Left lung (tissue), 10 donors: ENCODE measurements around the gene WNT2. TPM values are rescaled to one million over a fixed set of nuclear protein-coding genes. Genes with fewer than 3 reads are reported as not detected.
"Not testable (repeated sequence)": the region's sequence is repeated elsewhere in the genome, so short reads cannot be mapped to it uniquely, and the experiment has no call there.

Experiments used
- ATAC-seq: fragments of 200-7000 bp; cut with Tn5 transposase; one replicate; pipeline ENCODE4 v1.9.1; 2020; ENCODE audit warnings: moderate library complexity
- DNase-seq, 4 donors: peaks; one replicate each; pipeline ENCODE4 v3.0.0-alpha.2; 2013 to 2020
- H3K27ac ChIP-seq, 2 donors: fragments of 200-600 bp; sonication (generic) in 1 of 2; one replicate each; pipeline versions ENCODE4 v1.5.0 to v1.8.0; 2020 to 2021
- H3K27me3 ChIP-seq, 2 donors: fragments of 200-600 bp; sonication (generic) in 1 of 2; one replicate each; pipeline versions ENCODE4 v1.5.0 to v1.8.0; 2020 to 2021
- H3K36me3 ChIP-seq, 2 donors: fragments of 200-600 bp; sonication (generic) in 1 of 2; one replicate each; pipeline versions ENCODE4 v1.5.0 to v1.8.0; 2020 to 2021
- H3K4me1 ChIP-seq, 2 donors: fragments of 200-600 bp; one replicate each; pipeline ENCODE4 v1.8.0; 2021
- H3K4me3 ChIP-seq, 2 donors: fragments of 200-600 bp; sonication (generic) in 1 of 2; one replicate each; pipeline versions ENCODE4 v1.5.0 to v1.8.0; 2020 to 2021; ENCODE audit warnings: mild to moderate bottlenecking in 1 of 2
- H3K9me3 ChIP-seq, 2 donors: fragments of 200-600 bp; sonication (generic) in 1 of 2; one replicate each; pipeline versions ENCODE4 v1.5.0 to v1.8.0; 2020 to 2021
- CTCF ChIP-seq, 2 donors: fragments of 200-600 bp; sonication (generic) in 1 of 2; IDR thresholded peaks; one replicate each; pipeline versions ENCODE4 v1.5.0 to v1.8.0; 2021; ENCODE audit warnings: antibody characterized with exemption in 2 of 2
- intact Hi-C, 2 donors: fragments of 100-400 bp; cut with DNase I; formaldehyde crosslinking; loops; one replicate each; pipeline versions ENCODE4 v1.11.2 to v1.14.2; 2022
- polyA plus RNA-seq, 6 donors: library from polyadenylated mRNA; unstranded; fragments of 120-200 nt; gene quantifications; one replicate each; pipeline ENCODE4 v1.2.1, GENCODE V29; 2013; ENCODE audit not compliant: insufficient read length in 6 of 6
- total RNA-seq, 2 donors: library from RNA; stranded (reverse); fragmentation: NEBNext Ultra II Directional; extraction: Animal tissue kit (Norgen Biotek cat#: 25700); gene quantifications; one replicate each; pipeline ENCODE4 v1.2.1, GENCODE V29; 2021
- donor health status: DM: no; HTN: yes; CAD: no.
- donor health status: DM: no; HTN: no; CAD: no.

Gene WNT2
- total and polyA plus RNA-seq, 8 donors = 21.7 to 158 (median 138) TPM

DNA sequence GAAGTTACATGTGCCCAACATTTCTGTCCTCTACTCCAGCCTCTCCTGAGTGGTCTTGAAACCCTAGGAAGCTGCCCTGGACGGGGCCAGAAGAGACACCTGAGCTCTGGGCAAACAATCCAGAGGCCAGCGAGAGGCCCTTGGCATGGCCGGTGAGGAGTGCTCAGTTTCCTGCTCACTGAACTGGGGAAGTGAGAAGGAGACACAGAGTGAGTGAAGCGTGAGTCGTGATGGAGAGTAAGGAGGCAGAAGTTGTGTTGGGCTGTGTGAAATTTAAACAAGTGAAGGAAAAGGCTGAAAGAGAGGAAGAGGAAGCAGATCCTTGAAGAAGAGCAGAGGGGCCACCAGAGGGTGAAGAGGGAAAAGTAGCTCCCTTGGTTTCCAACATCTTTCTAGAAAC is 73.2 kb downstream of the WNT2 start:
- DNase-seq (no peak), ATAC-seq (peak; percentile 22)
- peaks cover 0 to 6% of the 10 kb centered on the region in 2 donors for H3K9me3 ChIP-seq
- intact Hi-C loops = no loop called here
- TF ChIP-seq CTCF (IDR thresholded peaks at IDR 0.05) = no peak
- H3K4me3 ChIP-seq = no peak overlapping the region
- H3K36me3 ChIP-seq = no peaks in the 10 kb centered on the region
- H3K27me3 ChIP-seq = no peaks in the 10 kb centered on the region
- H3K27ac ChIP-seq = no peak overlapping the region
- no peaks in the 10 kb centered on the region for H3K4me1 ChIP-seq

GRCh38 chr7:117248829-117249228 is 74.0 kb downstream of the WNT2 start:
- Histone ChIP-seq H3K9me3 (peaks cover 0 to 8% of the 10 kb centered on the region in 2 donors), H3K4me1 (no peaks in the 10 kb centered on the region), H3K36me3 (no peaks in the 10 kb centered on the region), H3K27me3 (no peaks in the 10 kb centered on the region), H3K4me3 (no peak overlapping the region), H3K27ac (no peak overlapping the region)
- TF ChIP-seq CTCF (IDR thresholded peaks at IDR 0.05) = no peak
- ATAC-seq (no peak), DNase-seq (peak in 1 of 4 donors; percentile 10)
- intact Hi-C loops = no loop called here

DNA sequence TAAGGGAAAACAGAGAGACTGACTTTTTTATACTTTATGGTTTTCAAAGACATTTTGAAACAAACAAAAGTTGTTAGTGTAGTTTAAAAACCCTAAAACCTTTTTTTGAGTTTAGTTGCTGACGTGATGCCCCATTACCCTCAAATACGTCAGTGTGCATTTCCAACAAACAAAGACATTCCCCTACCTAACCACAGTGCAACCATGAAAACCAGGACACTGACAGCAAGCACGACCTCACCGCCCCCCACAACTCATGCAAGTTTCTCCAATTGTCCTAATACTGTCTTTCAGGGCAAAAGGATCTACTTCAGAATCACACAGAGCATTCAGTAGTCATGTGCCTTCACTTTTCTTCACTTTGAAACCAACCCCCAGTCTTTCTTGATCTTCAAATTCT is 75.0 kb downstream of the WNT2 start:
- peaks cover 0 to 8% of the 10 kb centered on the region in 2 donors for H3K9me3 ChIP-seq
- intact Hi-C loops = no loop called here
- H3K4me3 ChIP-seq = no peak overlapping the region
- no peak overlapping the region for H3K27ac ChIP-seq
- ATAC-seq (no peak), DNase-seq (no peak)
- H3K36me3 ChIP-seq = no peaks in the 10 kb centered on the region
- no peaks in the 10 kb centered on the region for H3K27me3 ChIP-seq
- no peaks in the 10 kb centered on the region for H3K4me1 ChIP-seq
- TF ChIP-seq CTCF (IDR thresholded peaks at IDR 0.05) = no peak

GRCh38 chr7:117245703-117246102 is 77.2 kb downstream of the WNT2 start:
- intact Hi-C loops, H3K4me1 ChIP-seq, H3K27me3 ChIP-seq, H3K4me3 ChIP-seq, H3K27ac ChIP-seq, ATAC-seq, DNase-seq, H3K9me3 ChIP-seq, H3K36me3 ChIP-seq: not testable (repeated sequence)

DNA sequence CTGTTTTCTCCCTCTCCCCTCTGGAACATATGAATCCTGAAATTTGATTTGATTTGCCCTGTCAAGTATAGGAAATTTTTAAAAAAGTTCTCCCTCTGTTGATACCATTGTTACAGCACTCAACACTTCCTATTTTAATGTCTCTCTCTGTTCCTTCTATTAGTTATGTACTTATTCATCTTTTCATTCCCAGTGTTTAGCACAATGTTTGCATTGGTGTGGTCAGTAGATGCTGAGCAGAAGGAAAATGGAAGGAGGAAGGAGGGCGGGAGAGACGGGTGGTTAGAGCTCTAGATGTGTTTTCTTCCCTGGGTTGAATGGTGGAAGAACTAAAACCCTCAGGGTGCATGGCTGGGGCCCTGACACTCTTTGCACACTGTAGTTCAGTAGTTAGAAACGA is 79.5 kb downstream of the WNT2 start:
- Histone ChIP-seq H3K36me3 (no peaks in the 10 kb centered on the region), H3K4me3 (no peak overlapping the region), H3K27me3 (no peaks in the 10 kb centered on the region), H3K27ac (no peak overlapping the region), H3K9me3 (peaks cover 0 to 8% of the 10 kb centered on the region in 2 donors), H3K4me1 (no peaks in the 10 kb centered on the region)
- TF ChIP-seq CTCF (IDR thresholded peaks at IDR 0.05) = no peak
- no peak for DNase-seq
- intact Hi-C loops = no loop called here
- ATAC-seq = no peak

DNA sequence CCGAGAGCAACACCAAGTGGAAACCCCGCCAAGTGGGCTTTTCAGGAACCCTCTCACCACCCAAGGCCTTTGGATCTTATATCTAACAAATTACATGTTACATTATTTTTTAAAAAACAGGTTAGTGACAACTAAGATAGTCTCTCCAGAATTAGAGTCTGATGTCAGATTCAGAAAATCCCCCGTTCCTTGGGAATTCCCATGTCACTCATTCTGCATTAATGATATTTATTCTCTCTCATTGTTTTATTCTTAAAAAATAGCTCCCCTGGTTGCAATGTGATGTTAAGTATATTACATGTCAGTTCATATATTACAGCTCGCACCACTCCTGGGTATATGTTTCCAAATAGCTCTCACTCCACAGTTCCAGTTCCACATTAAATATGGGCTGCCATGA is 81.8 kb downstream of the WNT2 start:
- intact Hi-C loops = no loop called here
- Histone ChIP-seq H3K4me3 (no peak overlapping the region), H3K9me3 (peaks cover 0 to 8% of the 10 kb centered on the region in 2 donors), H3K36me3 (no peaks in the 10 kb centered on the region), H3K27ac (no peak overlapping the region), H3K4me1 (no peaks in the 10 kb centered on the region), H3K27me3 (no peaks in the 10 kb centered on the region)
- ATAC-seq = no peak
- DNase-seq = no peak
- TF ChIP-seq CTCF (IDR thresholded peaks at IDR 0.05) = no peak
